Stimulated activated CD8-positive, alpha-beta memory T cell treated with anti-CD3 and anti-CD28 coated beads, Interleukin-7, amount 100 ng/mL, for 48 hours (primary cell): ENCODE results near the gene CR2.
"Not testable (repeated sequence)": the region's sequence is repeated elsewhere in the genome, so short reads cannot be mapped to it uniquely, and the experiment has no call there.

Source experiments
- DNase-seq, 2 donors: peaks; one replicate each; pipeline ENCODE4 v3.0.0-alpha.2; 2020; ENCODE audit warnings: low read depth in 1 of 2; ENCODE audit errors: extremely low read depth in 1 of 2

The CR2 gene

DNA sequence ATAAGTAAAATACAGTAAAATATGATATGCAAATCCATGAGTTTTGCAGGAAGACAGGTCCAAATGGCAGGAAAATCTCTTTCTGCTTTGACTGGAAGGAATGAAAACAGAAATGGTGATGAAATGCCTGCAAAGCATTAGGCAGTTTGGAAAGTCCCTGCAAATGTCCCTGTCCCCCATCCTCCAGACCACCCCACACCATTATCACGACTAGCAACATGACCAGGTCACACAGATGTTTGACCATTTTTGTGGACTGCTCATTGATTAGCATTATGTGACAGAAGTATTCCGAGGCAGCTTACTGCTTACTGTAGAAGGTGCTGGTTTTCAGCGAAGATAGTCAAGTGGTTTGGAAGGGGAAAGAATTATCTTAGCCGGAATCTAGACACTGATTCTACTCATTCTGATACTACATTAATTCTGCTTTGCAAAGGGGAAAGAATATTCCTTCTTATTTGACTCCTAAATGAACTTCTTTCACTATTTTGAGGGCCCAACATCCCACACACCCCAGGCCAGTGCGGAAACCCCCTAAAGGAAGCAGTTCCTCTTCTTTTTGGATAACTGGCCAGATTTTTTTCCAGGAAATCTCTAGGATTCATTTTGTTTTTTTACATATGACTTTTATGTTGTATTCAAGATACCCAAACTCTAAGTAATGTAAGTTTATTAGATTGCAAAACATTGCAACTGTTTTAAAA, 9.5 kb upstream of the CR2 start:
- no peak for DNase-seq

- DNase-seq = no peak
Observed at GRCh38 chr1:207453710-207454045, 450 bp upstream of the CR2 start.

DNA sequence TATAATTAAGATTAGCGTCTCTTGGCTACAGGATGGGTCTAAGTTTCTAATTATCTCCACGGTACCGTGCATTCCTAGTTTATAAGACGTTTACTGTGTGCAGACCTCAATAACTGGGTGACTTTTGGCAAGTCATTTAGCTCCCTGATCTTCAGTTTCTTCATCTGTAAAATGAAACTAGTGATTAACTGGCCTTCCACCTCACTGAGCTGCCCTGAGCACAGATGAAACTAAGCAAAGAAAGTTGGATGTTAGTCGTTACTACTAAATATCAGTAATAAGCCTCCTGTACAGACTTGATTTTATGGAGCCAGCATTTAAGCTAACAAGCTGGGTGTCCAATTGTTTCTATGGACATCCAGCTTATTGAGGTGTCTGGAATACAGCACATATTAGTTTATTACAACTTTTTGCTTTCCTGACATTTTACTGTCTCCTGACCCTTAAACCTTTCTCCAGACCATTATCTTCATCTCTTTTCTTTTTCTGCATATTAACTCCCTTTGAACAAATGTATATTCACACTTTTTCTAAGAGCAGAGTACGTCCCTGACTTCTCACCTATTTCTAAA, 1.1 kb downstream of the CR2 start:
- DNase-seq = no peak

GRCh38 chr1:207458414-207458813, 4.3 kb downstream of the CR2 start:
- no peak for DNase-seq

DNA sequence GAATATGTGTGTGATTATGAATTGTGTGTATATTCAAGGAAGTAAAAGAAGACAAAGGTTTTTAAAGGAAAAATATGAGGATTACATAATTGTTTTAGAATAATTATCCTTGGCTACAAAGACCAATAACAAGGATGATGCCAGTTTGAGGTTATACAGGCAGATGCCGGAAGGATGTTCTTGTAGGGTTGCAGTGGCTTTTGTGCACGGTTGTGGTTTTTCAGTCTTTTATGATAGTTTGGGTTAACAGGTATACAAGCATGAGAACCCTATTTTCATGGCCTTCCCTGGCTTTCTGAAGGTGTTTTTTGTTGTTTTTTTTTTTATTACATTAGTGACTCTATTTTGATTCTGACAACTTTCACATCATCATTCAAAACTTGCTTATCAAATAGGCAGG, 4.9 kb downstream of the CR2 start:
- DNase-seq = no peak

- no peak for DNase-seq
Observed at GRCh38 chr1:207461649-207462048, 7.5 kb downstream of the CR2 start.

- no peak for DNase-seq
Observed at GRCh38 chr1:207462535-207462934, 8.4 kb downstream of the CR2 start.

DNA sequence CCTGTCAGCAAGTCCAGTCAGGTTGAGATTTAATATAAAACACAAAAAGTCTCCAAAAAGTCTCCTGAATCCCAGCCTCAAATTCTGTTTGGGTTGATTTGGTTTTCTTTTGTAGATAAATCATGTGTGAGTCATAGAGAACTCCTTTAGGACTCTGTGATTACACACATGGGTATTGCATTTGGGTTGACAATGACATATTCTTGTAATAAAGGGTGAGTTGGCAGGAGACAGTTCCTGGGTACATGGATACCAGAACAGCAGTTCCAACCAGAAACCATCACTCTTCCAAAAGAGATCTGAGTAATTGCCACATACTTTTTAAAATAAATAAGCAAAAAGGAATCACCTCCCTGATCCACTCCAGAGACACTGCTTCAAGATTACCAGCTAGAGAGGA, 8.9 kb downstream of the CR2 start:
- no peak for DNase-seq

GRCh38 chr1:207463571-207463970, 9.4 kb downstream of the CR2 start:
- DNase-seq = no peak

- no peak for DNase-seq
Observed at GRCh38 chr1:207470927-207471326, 16.8 kb downstream of the CR2 start.

GRCh38 chr1:207474210-207474609, 20.1 kb downstream of the CR2 start:
- no peak for DNase-seq

DNA sequence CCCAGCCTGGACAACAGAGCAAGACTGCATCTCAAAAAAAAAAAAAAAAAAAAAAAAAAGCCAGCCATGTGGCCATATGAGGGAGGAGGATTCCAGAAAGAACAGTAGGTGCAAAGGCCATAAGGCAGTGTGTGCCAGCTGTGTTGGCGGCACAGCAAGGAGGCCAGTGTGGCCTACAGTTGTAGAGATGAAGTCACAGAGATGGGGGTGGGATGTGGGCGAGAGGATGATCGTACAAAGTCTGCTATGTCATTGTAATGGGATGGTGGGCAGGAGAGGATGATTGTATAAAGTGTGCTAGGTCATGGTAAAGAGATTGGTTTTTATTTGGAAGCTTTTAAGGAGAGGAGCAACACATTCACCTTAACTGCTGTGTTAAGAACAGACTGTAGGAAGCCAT, 32.1 kb downstream of the CR2 start:
- no peak for DNase-seq

DNA sequence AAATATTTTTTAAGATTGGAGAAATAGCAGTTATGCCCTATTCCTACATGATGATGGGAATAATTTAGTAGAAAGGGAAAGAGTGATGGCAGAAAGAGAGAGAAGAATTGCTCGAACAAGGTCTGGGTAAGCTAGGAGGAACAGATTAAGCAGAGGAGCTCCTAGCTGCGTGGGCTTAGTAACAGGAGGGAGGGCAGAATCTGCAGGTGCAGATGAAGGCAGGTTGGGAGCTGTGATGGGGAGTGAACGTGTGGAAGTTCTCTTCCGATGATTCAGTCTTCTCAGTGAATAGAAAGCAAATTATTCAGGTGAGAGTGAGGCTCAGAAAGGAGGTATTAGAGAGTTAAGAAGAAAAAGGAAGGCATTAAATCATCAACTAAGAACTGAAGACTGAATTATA, 33.5 kb downstream of the CR2 start:
- no peak for DNase-seq

DNA sequence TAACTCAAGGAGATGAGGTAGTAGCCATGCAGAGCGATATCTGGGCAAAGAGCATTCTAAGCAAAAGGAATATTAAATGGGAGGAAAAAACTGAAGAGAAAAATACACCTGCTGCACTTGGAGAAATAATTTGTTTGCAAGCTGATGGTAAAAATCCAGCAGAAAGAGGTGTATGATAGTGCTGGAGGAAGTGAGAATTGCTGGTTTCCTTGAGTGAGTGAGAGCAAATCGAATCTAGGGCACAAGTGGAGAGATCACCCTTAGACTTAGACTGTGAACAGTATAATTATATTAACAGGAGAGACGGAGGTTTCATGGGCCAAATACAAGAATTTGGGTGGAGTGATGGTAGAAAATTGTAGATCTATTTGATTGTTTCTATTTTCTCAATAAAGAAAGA, 39.1 kb downstream of the CR2 start:
- no peak for DNase-seq

DNA sequence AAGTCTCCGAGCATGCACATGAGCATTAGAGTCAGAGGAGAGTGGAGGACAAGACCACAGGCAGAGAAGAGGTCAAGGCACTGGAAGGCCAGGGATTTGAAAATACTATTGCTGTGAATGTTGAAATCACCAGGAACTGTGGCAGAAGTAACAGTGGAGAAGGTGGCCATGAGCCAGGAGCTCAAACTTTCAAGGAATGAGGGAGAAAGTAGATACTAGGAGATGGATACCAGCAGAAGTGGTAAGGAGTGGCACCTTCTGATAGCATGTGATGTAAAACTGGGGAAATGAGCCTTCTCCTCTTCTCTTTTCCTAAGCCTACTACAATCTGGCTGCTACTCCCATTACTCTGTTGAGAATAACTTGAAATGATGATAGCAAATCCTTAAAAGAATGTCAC, 40.0 kb downstream of the CR2 start:
- DNase-seq = no peak

- DNase-seq = not testable (repeated sequence)
Observed at GRCh38 chr1:207495281-207495680, 41.2 kb downstream of the CR2 start.

- DNase-seq = peak in 1 of 2 donors; percentile 13
Observed at GRCh38 chr1:207495801-207496792, 42.0 kb downstream of the CR2 start, which contains the start of gene CR1. Gene CR1 (plus strand): TSS chr1:207496157. CDS start chr1:207496268, 111 bp downstream.

DNA sequence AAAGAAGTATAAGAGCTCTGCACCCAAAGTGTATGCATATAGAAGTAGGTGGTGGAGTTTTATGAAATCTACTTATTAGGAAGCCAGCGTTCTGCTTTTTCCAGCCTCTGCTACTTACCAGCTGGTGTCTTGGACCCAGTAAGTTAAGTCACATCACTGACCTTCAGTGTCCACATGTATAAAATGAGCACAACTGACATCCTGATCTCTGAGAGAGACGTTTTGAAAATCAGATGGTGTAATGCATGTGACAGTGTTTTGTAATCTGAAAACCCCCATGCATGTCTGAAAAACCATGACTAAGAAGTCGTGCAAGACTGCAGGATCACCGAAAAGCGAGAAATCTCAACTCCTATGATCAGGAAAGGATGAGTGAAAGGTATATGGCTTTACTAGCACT, 43.8 kb downstream of the CR2 start:
- no peak for DNase-seq

DNA sequence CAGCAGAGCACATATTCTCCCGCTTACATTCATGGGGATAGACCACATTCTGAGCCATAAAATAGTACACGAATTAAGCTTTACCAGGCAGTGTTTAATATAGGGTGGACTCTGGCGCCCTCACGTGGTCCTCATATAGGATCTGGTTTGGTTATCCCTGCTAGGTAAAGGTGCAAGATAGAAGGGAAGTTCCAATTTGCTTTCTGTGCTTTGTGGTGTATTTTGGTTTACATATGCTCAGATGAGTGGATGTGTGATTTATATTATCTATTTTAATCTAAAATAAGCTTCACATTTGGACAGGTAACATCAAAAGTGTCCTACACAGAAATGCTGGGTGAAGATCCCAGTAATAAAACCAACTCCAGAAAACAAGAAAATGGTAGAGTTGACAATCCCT, 45.4 kb downstream of the CR2 start:
- peak; percentile 21 to 40 for DNase-seq

DNA sequence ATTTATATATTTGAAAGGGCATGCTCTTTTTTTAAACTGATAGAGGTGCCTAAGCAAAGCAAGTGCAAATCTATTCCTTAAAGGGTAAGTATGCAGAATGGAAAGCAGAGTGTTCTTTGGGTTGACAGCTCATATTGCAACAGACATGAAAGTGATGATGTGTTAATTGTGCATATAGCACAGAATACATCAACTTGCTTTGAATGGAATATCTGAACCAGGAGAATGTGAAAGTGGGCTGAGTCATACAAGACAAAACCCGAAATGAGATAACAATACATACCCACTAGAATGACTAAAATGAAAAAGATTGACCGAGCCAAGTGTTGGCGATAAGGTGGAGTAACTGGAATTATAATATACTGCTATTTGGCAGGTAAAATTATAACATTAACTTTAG, 46.2 kb downstream of the CR2 start:
- no peak for DNase-seq

GRCh38 chr1:207501071-207501470, 46.9 kb downstream of the CR2 start:
- DNase-seq = no peak

DNA sequence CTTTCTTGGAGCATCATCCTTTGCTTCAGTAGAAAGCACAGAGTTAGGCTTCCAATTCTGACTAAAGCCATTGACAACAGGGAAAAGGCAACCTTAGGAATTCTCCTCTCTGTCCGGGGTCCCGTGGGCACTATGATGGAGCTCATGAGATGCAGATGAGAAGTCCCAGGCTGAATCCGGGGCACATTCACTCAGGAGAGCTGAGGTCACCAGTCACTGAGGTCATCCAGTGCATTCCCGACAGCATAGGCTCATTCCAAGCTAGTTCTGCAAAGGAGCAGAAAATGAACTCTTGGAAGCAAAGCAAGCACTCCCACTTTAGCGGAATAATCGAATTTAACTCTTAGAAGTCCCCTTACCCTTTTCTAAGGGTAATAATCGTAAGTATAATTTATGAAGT, 48.6 kb downstream of the CR2 start:
- DNase-seq = no peak
